Left renal pelvis (tissue), 4 donors: ENCODE measurements around the gene ANTKMT. TPM values are rescaled to one million over a fixed set of nuclear protein-coding genes. Genes with fewer than 3 reads are reported as not detected.

Source experiments
- DNase-seq, 4 donors: peaks; one replicate each; pipeline ENCODE4 v3.0.0-alpha.2; 2013; ENCODE audit warnings: low read depth in 4 of 4, low spot score in 3 of 4
- polyA plus RNA-seq, 4 donors: library from polyadenylated mRNA; unstranded; fragments of 120-200 nt; gene quantifications; one replicate each; pipeline ENCODE4 v1.2.1, GENCODE V29; 2013; ENCODE audit not compliant: insufficient read length in 4 of 4

The ANTKMT gene
- 10 to 100 TPM in 3 of 4 donors, 1 to 10 TPM in 1; 8.9 to 28.2 (median 10.8) TPM for polyA plus RNA-seq

GRCh38 chr16:720990-721764 lies at the start of gene ANTKMT:
Gene ANTKMT (plus strand): TSS chr16:721146. CDS start chr16:721275, 129 bp downstream.
- peak in 1 of 4 donors; percentile 59 for DNase-seq

- DNase-seq = no peak
These were observed 49.4 kb upstream of the ANTKMT start for GRCh38 chr16:671353-672131.

- no peak for DNase-seq
These were observed 48.6 kb upstream of the ANTKMT start for GRCh38 chr16:672371-672770.

- DNase-seq = no peak
These were observed 48.1 kb upstream of the ANTKMT start for GRCh38 chr16:672851-673250.

- DNase-seq = no peak
These were observed 47.5 kb upstream of the ANTKMT start for GRCh38 chr16:673399-673991.

- DNase-seq = no peak
These were observed 46.6 kb upstream of the ANTKMT start for GRCh38 chr16:674214-674881.

- no peak for DNase-seq
These were observed 45.7 kb upstream of the ANTKMT start, which contains the start of gene RHBDL1 for GRCh38 chr16:674968-675883. Gene RHBDL1 (plus strand): TSS chr16:675671. CDS start chr16:675791, 120 bp downstream.

GRCh38 chr16:675884-676564 lies 44.9 kb upstream of the ANTKMT start:
- DNase-seq = no peak

- no peak for DNase-seq
These were observed 44.4 kb upstream of the ANTKMT start for GRCh38 chr16:676565-676902.

GRCh38 chr16:676913-677312 lies 44.0 kb upstream of the ANTKMT start:
- no peak for DNase-seq

- DNase-seq = no peak
These were observed 43.4 kb upstream of the ANTKMT start for GRCh38 chr16:677316-678190.

- DNase-seq = no peak
These were observed 42.6 kb upstream of the ANTKMT start for GRCh38 chr16:678209-678857.

- no peak for DNase-seq
These were observed 41.8 kb upstream of the ANTKMT start for GRCh38 chr16:678858-679813.

GRCh38 chr16:679814-680624 lies 40.9 kb upstream of the ANTKMT start, which contains the start of gene STUB1:
Gene STUB1 (plus strand): TSS chr16:680410. CDS start chr16:680526, 116 bp downstream.
- DNase-seq = peak in 2 of 4 donors; percentile 57 to 66

- no peak for DNase-seq
These were observed 40.4 kb upstream of the ANTKMT start for GRCh38 chr16:680625-680945.
